Gastrocnemius medialis (tissue), 4 donors: ENCODE results near the gene RASA3. TPM values are rescaled to one million over a fixed set of nuclear protein-coding genes. Genes with fewer than 3 reads are reported as not detected.
"Not testable (repeated sequence)": the region's sequence is repeated elsewhere in the genome, so short reads cannot be mapped to it uniquely, and the experiment has no call there.

Experiments
- ATAC-seq, 2 donors: fragments of 150-250 bp; one replicate each; pipeline ENCODE4 v1.9.1; 2016
- DNase-seq, 2 donors: peaks; one replicate each; pipeline ENCODE4 v3.0.0-alpha.2; 2019
- H3K27ac ChIP-seq, 4 donors: fragments of 200-600 bp; sonication (generic); 1 replicate in 1 of 4; 2 replicates in 3 of 4; pipeline ENCODE4 v1.5.1; 2016 to 2018; ENCODE audit warnings: mild to moderate bottlenecking in 2 of 4, moderate library complexity in 1 of 4
- H3K27me3 ChIP-seq, 3 donors: fragments of 200-600 bp; sonication (generic) in 2 of 3; 1 replicate in 1 of 3; 2 replicates in 2 of 3; pipeline versions ENCODE4 v1.5.1 to v1.6.0; 2016 to 2019; ENCODE audit warnings: mild to moderate bottlenecking in 1 of 3, moderate library complexity in 1 of 3
- H3K36me3 ChIP-seq, 2 donors: fragments of 200-600 bp; sonication (generic) in 1 of 2; one replicate each; pipeline ENCODE4 v1.5.1; 2017 to 2018
- H3K4me1 ChIP-seq, 2 donors: fragments of 200-600 bp; sonication (generic) in 1 of 2; one replicate each; pipeline ENCODE4 v1.5.1; 2016 to 2017; ENCODE audit warnings: mild to moderate bottlenecking in 2 of 2
- H3K4me3 ChIP-seq, 4 donors: fragments of 200-600 bp; sonication (generic) in 3 of 4; 1 replicate in 1 of 4; 2 replicates in 3 of 4; pipeline ENCODE4 v1.5.1; 2016 to 2019; ENCODE audit warnings: mild to moderate bottlenecking in 2 of 4
- H3K9me3 ChIP-seq, 3 donors: fragments of 200-600 bp; sonication (generic) in 2 of 3; 1 replicate in 1 of 3; 2 replicates in 2 of 3; pipeline ENCODE4 v1.5.1; 2016 to 2019
- POLR2A ChIP-seq, 2 donors: fragments of 450-650 bp; IDR thresholded peaks; one replicate each; pipeline ENCODE4 v1.6.1; 2017; ENCODE audit warnings: antibody characterized with exemption in 2 of 2, mild to moderate bottlenecking in 2 of 2, moderate library complexity in 2 of 2
- in situ Hi-C, 4 donors: fragments of 200-750 bp; cut with MboI; loops; one replicate each; pipeline versions ENCODE4 v1.15.0 to v1.8.0; 2017; ENCODE audit warnings: low sequenced_read_pairs in 4 of 4
- intact Hi-C: fragments of 100-400 bp; cut with DNase I; formaldehyde crosslinking; loops from one replicate; pipeline ENCODE4 v1.15.1; 2023; ENCODE audit warnings: low total_unique reads
- total RNA-seq, 4 donors: library from RNA; depleted of rRNA; stranded (reverse); fragments of >200 nt; gene quantifications; one replicate each; pipeline versions ENCODE4 v1.1.0 to v1.2.3, GENCODE V29; 2016
- TF ChIP-seq, protein P1 (sequence below), 5 experiments: fragments of 450-650 bp in 3 of 5; fragments of 200-600 bp in 2 of 5; sonication (generic) in 2 of 5; IDR thresholded peaks in 4 of 5; conservative IDR thresholded peaks in 1 of 5; 1 replicate in 4 of 5; 2 replicates in 1 of 5; pipeline ENCODE4 v1.5.1; 2016 to 2019; ENCODE audit warnings: antibody characterized with exemption in 5 of 5, mild to moderate bottlenecking in 3 of 5, moderate library complexity in 3 of 5

RASA3 gene
- total RNA-seq, 4 donors from 2014 or later, result 3.4 to 22.2 (median 10.8) TPM

DNA sequence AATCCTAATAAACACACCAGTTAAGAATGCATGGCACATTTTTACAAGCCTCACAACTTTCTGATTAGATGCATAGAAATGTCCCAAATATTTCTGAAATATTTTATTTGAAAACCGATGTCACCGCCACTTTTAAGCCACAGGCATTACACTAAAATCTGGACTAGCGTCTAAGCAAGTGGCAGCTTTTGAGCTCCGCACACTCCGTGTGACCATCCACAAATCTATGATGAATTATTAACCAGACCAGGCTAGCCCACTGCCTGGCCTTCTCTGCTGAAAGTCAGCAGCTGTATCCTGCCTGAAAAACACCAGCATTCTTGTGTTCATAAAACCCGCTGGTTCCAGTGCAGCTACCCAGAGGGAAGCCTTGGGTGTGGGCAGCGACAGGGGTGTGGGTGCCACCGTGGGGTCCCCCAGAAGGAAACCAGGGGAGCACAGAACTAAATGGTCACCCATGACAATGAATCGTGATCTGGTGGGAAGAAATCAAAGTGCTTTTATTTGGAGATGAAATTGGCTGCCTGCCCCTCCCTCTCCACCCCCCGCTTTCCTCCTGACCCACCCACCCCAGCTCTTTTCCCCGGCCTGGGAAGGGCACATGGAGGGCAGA lies 13.8 kb downstream of the RASA3 start:
- intact Hi-C loops, result no loop called here
- no peak for ATAC-seq
- DNase-seq, result no peak

GRCh38 chr13:114118086-114118485 lies 14.3 kb downstream of the RASA3 start:
- Histone ChIP-seq H3K4me3 (no peak overlapping the region), H3K36me3 (no peaks in the 10 kb centered on the region), H3K4me1 (peaks cover 24 to 48% of the 10 kb centered on the region in 2 donors), H3K27ac (no peak overlapping the region), H3K9me3 (no peaks in the 10 kb centered on the region), H3K27me3 (no peaks in the 10 kb centered on the region)
- TF ChIP-seq, protein P1, sequence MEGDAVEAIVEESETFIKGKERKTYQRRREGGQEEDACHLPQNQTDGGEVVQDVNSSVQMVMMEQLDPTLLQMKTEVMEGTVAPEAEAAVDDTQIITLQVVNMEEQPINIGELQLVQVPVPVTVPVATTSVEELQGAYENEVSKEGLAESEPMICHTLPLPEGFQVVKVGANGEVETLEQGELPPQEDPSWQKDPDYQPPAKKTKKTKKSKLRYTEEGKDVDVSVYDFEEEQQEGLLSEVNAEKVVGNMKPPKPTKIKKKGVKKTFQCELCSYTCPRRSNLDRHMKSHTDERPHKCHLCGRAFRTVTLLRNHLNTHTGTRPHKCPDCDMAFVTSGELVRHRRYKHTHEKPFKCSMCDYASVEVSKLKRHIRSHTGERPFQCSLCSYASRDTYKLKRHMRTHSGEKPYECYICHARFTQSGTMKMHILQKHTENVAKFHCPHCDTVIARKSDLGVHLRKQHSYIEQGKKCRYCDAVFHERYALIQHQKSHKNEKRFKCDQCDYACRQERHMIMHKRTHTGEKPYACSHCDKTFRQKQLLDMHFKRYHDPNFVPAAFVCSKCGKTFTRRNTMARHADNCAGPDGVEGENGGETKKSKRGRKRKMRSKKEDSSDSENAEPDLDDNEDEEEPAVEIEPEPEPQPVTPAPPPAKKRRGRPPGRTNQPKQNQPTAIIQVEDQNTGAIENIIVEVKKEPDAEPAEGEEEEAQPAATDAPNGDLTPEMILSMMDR (IDR thresholded peaks at IDR 0.05 in 4 of 5, conservative IDR thresholded peaks at IDR 0.05 in 1 of 5), result no peak
- no peak for TF ChIP-seq POLR2A (IDR thresholded peaks at IDR 0.05)
- DNase-seq (no peak), ATAC-seq (no peak)
- in situ Hi-C loops (no loop called here), intact Hi-C loops (no loop called here)

More for the DNA sequence above, 13.8 kb downstream of the RASA3 start:
- Histone ChIP-seq H3K9me3 (no peaks in the 10 kb centered on the region), H3K36me3 (no peaks in the 10 kb centered on the region), H3K4me3 (peak overlapping the region in 1 of 4 donors; percentile 10), H3K4me1 (peaks cover 29 to 50% of the 10 kb centered on the region in 2 donors), H3K27me3 (no peaks in the 10 kb centered on the region), H3K27ac (peak overlapping the region; percentile 37 to 62 (median 50))
- in situ Hi-C loops, result no loop called here
- TF ChIP-seq, protein P1 (IDR thresholded peaks at IDR 0.05 in 4 of 5, conservative IDR thresholded peaks at IDR 0.05 in 1 of 5), result no peak
- TF ChIP-seq POLR2A (IDR thresholded peaks at IDR 0.05), result no peak

GRCh38 chr13:114117341-114117874 lies 15.0 kb downstream of the RASA3 start:
- DNase-seq, in situ Hi-C loops, ATAC-seq, H3K4me3 ChIP-seq, H3K9me3 ChIP-seq, H3K27me3 ChIP-seq, H3K27ac ChIP-seq, H3K36me3 ChIP-seq, intact Hi-C loops: not testable (repeated sequence)
- H3K4me1 ChIP-seq, result peaks cover 17 to 48% of the 10 kb centered on the region in 2 donors

DNA sequence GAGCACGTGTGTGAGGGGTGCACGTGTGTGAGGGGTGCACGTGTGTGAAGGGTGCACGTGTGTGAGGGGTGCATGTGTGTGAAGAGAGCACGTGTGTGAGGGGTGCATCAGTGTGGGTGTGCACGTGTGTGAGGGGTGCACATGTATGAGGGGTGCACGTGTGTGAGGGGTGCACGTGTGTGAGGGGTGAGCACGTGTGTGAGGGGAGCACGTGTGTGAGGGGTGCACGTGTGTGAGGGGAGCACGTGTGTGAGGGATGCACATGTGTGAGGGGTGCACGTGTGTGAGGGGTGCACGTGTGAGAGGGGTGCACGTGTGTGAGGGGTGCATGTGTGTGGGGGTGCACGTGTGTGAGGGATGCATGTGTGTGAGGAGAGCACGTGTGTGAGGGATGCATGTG lies 15.7 kb downstream of the RASA3 start:
- DNase-seq, result peak in 1 of 2 donors; percentile 1
- H3K4me1 ChIP-seq, result peaks cover 12 to 48% of the 10 kb centered on the region in 2 donors
- H3K27ac ChIP-seq, result no peak overlapping the region
- intact Hi-C loops (no loop called here), in situ Hi-C loops (no loop called here)
- H3K27me3 ChIP-seq, result no peaks in the 10 kb centered on the region
- H3K9me3 ChIP-seq, result no peaks in the 10 kb centered on the region
- H3K4me3 ChIP-seq, result no peak overlapping the region
- TF ChIP-seq POLR2A (IDR thresholded peaks at IDR 0.05), result no peak
- TF ChIP-seq, protein P1 (IDR thresholded peaks at IDR 0.05 in 4 of 5, conservative IDR thresholded peaks at IDR 0.05 in 1 of 5), result no peak
- no peaks in the 10 kb centered on the region for H3K36me3 ChIP-seq
- no peak for ATAC-seq

DNA sequence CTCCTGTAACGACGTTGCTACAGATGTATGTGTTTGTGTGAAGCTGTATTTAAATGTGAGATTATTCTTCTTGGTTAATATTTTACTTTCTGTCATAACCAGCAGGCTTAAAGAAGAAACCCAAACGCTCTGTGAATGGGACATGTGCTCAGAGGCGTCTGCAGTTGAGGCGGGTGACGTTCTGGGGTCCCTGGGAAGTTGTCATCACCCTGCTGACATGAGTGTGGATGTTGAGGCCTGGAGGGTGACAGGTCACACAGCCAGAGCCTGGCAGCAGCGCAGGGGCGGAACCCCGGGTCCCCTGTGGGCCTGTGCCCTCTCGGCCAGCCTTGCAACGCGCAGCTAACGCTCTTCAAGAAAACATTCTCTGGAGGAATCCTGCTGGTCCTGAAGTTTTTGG lies 16.6 kb downstream of the RASA3 start:
- intact Hi-C loops, result no loop called here
- no peaks in the 10 kb centered on the region for H3K36me3 ChIP-seq
- DNase-seq, result peak in 1 of 2 donors; percentile 6
- H3K4me1 ChIP-seq, result peaks cover 10 to 44% of the 10 kb centered on the region in 2 donors
- H3K27ac ChIP-seq, result peak overlapping the region in 1 of 4 donors; percentile 36
- no peak for ATAC-seq
- TF ChIP-seq, protein P1 (IDR thresholded peaks at IDR 0.05 in 4 of 5, conservative IDR thresholded peaks at IDR 0.05 in 1 of 5), result no peak
- TF ChIP-seq POLR2A (IDR thresholded peaks at IDR 0.05), result no peak
- in situ Hi-C loops, result no loop called here
- H3K4me3 ChIP-seq, result no peak overlapping the region
- H3K27me3 ChIP-seq, result no peaks in the 10 kb centered on the region
- no peaks in the 10 kb centered on the region for H3K9me3 ChIP-seq
